ENCODE data around the gene SORCS2. TPM values are rescaled to one million over a fixed set of nuclear protein-coding genes. Genes with fewer than 3 reads are reported as not detected.

SORCS2 gene
- total RNA-seq, 4 donors from 2014 or later, result 0.53 to 9.9 (median 0.90) TPM

DNA sequence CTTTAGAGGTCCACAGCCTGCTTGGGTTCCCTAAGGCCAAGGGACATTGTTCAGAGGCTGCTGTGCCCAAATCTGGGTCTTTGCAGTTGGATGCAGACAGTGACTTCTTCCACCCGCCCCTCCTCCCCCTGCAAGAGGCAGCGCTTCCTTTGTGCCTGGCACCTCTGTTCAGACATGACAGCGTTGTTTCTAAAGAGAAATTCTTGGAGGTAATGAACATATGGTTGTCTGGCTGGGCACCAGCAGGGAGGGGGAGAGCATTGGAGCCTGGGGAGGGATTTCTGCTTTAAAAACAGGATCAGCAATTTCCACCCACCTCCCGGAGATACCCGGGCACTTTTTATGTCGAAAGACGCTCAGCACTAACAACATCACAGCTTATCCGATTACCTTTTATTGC lies 190.9 kb downstream of the SORCS2 start:
- no peak for DNase-seq
- Histone ChIP-seq H3K4me1 (no peaks in the 10 kb centered on the region), H3K4me3 (no peak overlapping the region), H3K27ac (no peak overlapping the region), H3K27me3 (no peaks in the 10 kb centered on the region), H3K36me3 (no peaks in the 10 kb centered on the region), H3K9me3 (no peaks in the 10 kb centered on the region)
- TF ChIP-seq POLR2A (IDR thresholded peaks at IDR 0.05), result no peak
- TF ChIP-seq, protein P1, sequence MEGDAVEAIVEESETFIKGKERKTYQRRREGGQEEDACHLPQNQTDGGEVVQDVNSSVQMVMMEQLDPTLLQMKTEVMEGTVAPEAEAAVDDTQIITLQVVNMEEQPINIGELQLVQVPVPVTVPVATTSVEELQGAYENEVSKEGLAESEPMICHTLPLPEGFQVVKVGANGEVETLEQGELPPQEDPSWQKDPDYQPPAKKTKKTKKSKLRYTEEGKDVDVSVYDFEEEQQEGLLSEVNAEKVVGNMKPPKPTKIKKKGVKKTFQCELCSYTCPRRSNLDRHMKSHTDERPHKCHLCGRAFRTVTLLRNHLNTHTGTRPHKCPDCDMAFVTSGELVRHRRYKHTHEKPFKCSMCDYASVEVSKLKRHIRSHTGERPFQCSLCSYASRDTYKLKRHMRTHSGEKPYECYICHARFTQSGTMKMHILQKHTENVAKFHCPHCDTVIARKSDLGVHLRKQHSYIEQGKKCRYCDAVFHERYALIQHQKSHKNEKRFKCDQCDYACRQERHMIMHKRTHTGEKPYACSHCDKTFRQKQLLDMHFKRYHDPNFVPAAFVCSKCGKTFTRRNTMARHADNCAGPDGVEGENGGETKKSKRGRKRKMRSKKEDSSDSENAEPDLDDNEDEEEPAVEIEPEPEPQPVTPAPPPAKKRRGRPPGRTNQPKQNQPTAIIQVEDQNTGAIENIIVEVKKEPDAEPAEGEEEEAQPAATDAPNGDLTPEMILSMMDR (IDR thresholded peaks at IDR 0.05), result no peak

DNA sequence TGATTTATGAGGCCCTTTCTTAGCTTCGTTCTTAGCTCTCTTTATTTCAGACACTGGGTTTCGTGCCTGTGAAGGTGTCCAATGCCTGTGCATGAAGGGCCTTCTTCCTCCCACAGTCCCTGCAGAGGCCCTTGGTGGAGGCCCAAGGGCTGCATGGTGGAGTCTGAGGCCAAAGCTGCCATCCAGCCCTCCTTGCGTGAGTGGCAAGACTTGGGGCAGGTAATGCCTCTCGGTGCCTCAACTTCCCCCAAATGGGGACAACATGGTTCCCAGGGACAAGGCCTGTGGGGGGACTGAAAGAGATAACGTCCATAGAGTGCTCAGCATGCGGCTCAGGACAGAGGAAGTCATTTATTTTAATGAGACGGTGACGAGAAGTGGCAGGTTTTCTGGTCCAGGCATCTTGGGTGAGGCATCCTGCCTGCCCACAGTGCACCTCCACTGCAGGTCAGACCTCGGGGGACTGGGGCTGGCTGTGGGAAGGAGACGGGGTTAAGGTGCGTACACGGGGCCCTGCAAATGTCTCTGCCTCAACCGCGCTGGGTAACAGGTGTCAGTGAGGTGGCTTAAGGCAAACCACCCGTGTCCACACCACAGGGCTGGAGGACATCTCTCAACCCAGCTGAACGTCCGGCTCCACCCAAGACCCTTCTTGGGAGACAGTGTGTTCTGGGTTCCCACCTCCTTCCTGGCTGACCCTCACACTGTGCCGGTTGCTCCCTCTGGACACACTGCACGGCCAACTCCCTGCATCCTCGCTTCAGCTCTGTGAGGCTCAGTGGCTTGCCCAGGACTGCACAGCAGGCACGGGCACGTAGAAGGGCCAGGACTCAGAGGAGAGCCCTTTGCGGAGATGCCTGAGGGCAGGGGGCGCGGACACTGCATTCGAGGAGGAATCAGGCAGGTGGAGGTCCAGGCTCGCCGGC lies 191.9 kb downstream of the SORCS2 start:
- no peaks in the 10 kb centered on the region for H3K4me1 ChIP-seq
- TF ChIP-seq, protein P1 (IDR thresholded peaks at IDR 0.05), result no peak
- TF ChIP-seq POLR2A (IDR thresholded peaks at IDR 0.05), result no peak
- no peaks in the 10 kb centered on the region for H3K9me3 ChIP-seq
- no peak overlapping the region for H3K4me3 ChIP-seq
- H3K27me3 ChIP-seq, result no peaks in the 10 kb centered on the region
- no peaks in the 10 kb centered on the region for H3K36me3 ChIP-seq
- H3K27ac ChIP-seq, result no peak overlapping the region
- peak; percentile 6 to 35 (median 35) for DNase-seq

DNA sequence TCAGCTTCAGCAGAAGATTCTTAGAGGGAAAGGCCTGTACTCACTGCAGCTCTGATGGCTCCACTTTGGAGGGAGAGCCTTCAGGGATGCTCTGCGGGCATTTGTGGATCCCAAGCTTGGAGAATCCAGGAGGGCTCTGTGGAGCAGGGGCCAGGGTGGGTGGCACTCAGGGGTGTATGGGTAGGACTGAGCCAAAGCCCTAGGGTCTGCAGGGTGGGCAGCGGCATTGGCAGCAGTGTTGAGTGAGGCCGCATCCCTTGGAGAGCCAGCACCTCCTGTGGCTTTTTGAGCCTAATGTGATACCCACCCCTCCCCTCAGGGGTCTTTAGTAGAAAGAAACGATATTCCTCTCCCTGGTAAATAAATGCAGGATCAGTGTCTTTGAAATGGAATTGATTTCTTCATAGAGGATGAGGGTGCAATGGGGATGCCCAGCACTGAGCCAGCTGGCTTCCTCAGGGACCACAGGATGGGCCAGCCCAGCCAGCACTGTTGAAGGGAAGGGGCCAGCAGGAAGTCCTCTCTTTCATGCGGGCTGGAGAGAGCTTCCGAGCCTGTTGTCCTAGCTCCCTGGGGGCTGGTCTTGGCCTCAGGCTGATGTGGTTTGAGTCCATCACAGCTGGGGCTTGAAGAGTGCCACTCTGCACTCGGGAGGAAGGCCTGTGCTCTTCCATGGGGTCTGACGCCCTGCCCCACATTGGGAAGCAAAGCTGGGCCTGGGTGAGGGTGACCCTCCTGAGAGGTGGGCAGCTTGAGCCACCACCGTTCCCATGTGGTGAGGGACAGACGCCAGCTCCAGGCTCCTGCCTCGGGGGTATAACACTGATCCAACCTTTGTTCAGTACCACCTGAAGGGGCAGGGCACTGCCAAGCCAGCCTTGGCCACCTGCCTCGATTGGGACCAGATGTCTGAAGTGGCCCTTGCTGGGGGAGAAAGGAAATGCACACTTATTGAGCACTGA lies 192.9 kb downstream of the SORCS2 start:
- Histone ChIP-seq H3K27me3 (no peaks in the 10 kb centered on the region), H3K4me1 (no peaks in the 10 kb centered on the region), H3K4me3 (no peak overlapping the region), H3K36me3 (no peaks in the 10 kb centered on the region), H3K27ac (no peak overlapping the region), H3K9me3 (no peaks in the 10 kb centered on the region)
- DNase-seq, result peak in 1 of 3 donors; percentile 35
- no peak for TF ChIP-seq POLR2A (IDR thresholded peaks at IDR 0.05)
- TF ChIP-seq, protein P1 (IDR thresholded peaks at IDR 0.05), result no peak

DNA sequence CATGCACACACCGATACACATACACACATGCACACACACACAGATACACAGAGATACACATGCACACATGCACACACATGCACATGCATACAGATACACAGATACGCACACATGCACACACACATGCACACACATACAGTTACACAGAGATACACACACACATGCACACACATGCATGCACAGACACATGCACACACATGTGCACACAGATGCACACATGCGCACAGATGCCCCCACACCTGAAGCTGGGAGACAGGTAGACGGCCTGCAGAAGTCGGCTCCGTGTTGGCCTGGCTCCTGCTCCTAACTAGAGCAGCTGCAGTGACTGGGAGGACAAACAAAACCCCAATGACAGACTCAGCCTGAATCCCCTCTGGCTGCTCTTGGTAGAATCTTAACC lies 195.6 kb downstream of the SORCS2 start:
- TF ChIP-seq, protein P1 (IDR thresholded peaks at IDR 0.05), result no peak
- TF ChIP-seq POLR2A (IDR thresholded peaks at IDR 0.05), result no peak
- no peak for DNase-seq
- Histone ChIP-seq H3K4me1 (no peaks in the 10 kb centered on the region), H3K9me3 (no peaks in the 10 kb centered on the region), H3K27me3 (no peaks in the 10 kb centered on the region), H3K4me3 (no peak overlapping the region), H3K27ac (no peak overlapping the region), H3K36me3 (no peaks in the 10 kb centered on the region)

DNA sequence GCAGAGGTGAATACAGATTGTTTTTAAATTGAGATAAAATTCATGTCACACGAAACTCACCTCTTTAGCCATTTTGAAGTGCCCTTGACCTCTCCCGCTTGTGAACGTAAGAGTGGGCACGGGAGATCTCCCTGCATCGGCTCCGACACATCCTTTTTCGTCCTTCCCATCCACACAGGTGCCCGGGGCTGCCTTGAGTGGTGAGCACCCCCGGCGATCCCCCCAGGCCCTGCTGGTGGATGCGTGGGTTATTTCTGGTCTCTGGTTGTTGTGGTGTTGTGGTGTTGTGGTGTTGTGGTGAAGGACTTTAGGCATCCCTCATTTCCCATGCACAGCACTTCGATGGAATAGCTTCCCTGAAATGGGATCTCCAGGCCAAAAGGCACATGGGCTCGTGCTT lies 196.3 kb downstream of the SORCS2 start:
- H3K4me3 ChIP-seq, result no peak overlapping the region
- no peaks in the 10 kb centered on the region for H3K27me3 ChIP-seq
- TF ChIP-seq POLR2A (IDR thresholded peaks at IDR 0.05), result no peak
- TF ChIP-seq, protein P1 (IDR thresholded peaks at IDR 0.05), result no peak
- no peak overlapping the region for H3K27ac ChIP-seq
- H3K36me3 ChIP-seq, result no peaks in the 10 kb centered on the region
- H3K4me1 ChIP-seq, result no peaks in the 10 kb centered on the region
- H3K9me3 ChIP-seq, result no peaks in the 10 kb centered on the region
- peak in 1 of 3 donors; percentile 26 for DNase-seq

Data from Peyer's patch (tissue), 4 donors.